BE2C (cell line): Measurements from ENCODE around the gene NDUFA5.

Source experiments
- DNase-seq: peaks from one replicate; pipeline ENCODE4 v3.0.0-alpha.2; 2020
- H3K27me3 ChIP-seq: fragments of 250-450 bp; sonication (Bioruptor Pico); 2 replicates; pipeline ENCODE4 v1.5.1; 2020; ENCODE audit warnings: mild to moderate bottlenecking
- H3K36me3 ChIP-seq: fragments of 250-450 bp; sonication (Bioruptor Pico); 2 replicates; pipeline ENCODE4 v1.5.1; 2020; ENCODE audit warnings: mild to moderate bottlenecking
- H3K4me1 ChIP-seq: fragments of 250-450 bp; sonication (Bioruptor Pico); 2 replicates; pipeline ENCODE4 v1.5.1; 2020
- H3K4me3 ChIP-seq: 2 replicates; pipeline ENCODE4 v1.5.1; 2011; ENCODE audit warnings: low read depth, low read length
- H3K9me3 ChIP-seq: fragments of 250-450 bp; sonication (Bioruptor Pico); 2 replicates; pipeline ENCODE4 v1.5.1; 2020
- TF ChIP-seq, protein P1 (sequence below): IDR thresholded peaks from 2 replicates; pipeline ENCODE4 v1.5.1; 2012; ENCODE audit warnings: mild to moderate bottlenecking, low read depth, low read length

Gene NDUFA5

GRCh38 chr7:123579416-123579815 is 21.8 kb upstream of the NDUFA5 start:
- Histone ChIP-seq H3K27me3 (no peaks in the 10 kb centered on the region), H3K4me3 (no peak overlapping the region), H3K9me3 (no peaks in the 10 kb centered on the region), H3K4me1 (no peaks in the 10 kb centered on the region), H3K36me3 (no peaks in the 10 kb centered on the region)
- DNase-seq = no peak
- TF ChIP-seq, protein P1, sequence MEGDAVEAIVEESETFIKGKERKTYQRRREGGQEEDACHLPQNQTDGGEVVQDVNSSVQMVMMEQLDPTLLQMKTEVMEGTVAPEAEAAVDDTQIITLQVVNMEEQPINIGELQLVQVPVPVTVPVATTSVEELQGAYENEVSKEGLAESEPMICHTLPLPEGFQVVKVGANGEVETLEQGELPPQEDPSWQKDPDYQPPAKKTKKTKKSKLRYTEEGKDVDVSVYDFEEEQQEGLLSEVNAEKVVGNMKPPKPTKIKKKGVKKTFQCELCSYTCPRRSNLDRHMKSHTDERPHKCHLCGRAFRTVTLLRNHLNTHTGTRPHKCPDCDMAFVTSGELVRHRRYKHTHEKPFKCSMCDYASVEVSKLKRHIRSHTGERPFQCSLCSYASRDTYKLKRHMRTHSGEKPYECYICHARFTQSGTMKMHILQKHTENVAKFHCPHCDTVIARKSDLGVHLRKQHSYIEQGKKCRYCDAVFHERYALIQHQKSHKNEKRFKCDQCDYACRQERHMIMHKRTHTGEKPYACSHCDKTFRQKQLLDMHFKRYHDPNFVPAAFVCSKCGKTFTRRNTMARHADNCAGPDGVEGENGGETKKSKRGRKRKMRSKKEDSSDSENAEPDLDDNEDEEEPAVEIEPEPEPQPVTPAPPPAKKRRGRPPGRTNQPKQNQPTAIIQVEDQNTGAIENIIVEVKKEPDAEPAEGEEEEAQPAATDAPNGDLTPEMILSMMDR = no peak

DNA sequence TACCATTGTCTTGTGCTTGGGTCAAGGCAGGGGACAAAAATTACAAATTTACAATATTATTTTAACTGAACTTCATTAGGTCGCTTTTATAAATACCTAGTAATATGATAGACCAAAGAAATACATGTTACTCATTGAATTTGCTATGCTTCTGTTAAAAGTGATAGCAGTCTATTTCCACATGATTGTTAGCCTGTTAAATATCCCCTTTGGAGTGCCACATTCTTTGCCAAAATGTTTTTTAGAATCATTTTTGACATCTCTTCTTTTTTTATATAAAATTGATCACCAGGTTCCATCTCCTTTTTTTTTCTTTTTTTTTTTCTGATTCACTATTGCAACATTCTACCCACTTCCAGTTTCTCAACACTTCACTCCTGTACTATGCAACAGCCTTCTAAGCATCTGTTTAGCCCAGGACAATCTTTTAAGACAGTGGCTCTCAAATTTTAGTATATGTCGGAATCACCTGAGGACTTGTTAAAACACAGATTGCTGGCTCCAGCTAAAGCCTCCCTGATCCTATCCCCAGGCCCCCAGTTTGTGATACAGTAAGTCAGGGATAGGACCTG is 16.4 kb upstream of the NDUFA5 start:
- Histone ChIP-seq H3K4me1 (no peaks in the 10 kb centered on the region), H3K4me3 (no peak overlapping the region), H3K9me3 (no peaks in the 10 kb centered on the region), H3K27me3 (no peaks in the 10 kb centered on the region), H3K36me3 (no peaks in the 10 kb centered on the region)
- TF ChIP-seq, protein P1 = no peak
- no peak for DNase-seq

DNA sequence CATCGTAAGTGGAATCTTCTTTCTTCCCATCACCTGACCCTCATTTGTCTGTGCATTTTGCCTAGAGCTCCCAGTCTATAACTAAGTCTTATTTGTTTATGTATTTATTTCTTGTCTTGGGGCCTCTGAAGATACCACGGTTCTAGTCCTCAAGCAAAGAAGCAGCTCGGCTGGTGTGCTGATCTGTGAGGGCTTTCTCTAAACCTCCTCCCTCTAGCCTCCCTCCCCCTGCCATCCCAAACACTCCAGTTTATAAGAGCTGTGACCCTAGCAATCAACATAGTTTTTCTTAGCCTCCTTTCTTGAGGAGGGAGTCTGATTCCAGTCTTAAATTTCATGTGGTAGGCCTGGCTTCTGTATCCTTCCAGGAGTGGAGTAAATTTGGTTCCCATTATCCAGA is 15.7 kb upstream of the NDUFA5 start:
- no peak for DNase-seq
- H3K36me3 ChIP-seq = no peaks in the 10 kb centered on the region
- H3K4me3 ChIP-seq = no peak overlapping the region
- H3K9me3 ChIP-seq = no peaks in the 10 kb centered on the region
- H3K27me3 ChIP-seq = no peaks in the 10 kb centered on the region
- H3K4me1 ChIP-seq = no peaks in the 10 kb centered on the region
- TF ChIP-seq, protein P1 = no peak

- H3K9me3 ChIP-seq = no peaks in the 10 kb centered on the region
- H3K4me1 ChIP-seq = no peaks in the 10 kb centered on the region
- TF ChIP-seq, protein P1 = no peak
- DNase-seq = no peak
- H3K36me3 ChIP-seq = no peaks in the 10 kb centered on the region
- H3K4me3 ChIP-seq = no peak overlapping the region
- H3K27me3 ChIP-seq = no peaks in the 10 kb centered on the region
These were observed 14.1 kb upstream of the NDUFA5 start for GRCh38 chr7:123571684-123572083.

- TF ChIP-seq, protein P1 = no peak
- no peaks in the 10 kb centered on the region for H3K36me3 ChIP-seq
- H3K4me3 ChIP-seq = no peak overlapping the region
- DNase-seq = no peak
- no peaks in the 10 kb centered on the region for H3K9me3 ChIP-seq
- H3K27me3 ChIP-seq = no peaks in the 10 kb centered on the region
- H3K4me1 ChIP-seq = no peaks in the 10 kb centered on the region
These were observed 13.6 kb upstream of the NDUFA5 start for GRCh38 chr7:123571187-123571586.

DNA sequence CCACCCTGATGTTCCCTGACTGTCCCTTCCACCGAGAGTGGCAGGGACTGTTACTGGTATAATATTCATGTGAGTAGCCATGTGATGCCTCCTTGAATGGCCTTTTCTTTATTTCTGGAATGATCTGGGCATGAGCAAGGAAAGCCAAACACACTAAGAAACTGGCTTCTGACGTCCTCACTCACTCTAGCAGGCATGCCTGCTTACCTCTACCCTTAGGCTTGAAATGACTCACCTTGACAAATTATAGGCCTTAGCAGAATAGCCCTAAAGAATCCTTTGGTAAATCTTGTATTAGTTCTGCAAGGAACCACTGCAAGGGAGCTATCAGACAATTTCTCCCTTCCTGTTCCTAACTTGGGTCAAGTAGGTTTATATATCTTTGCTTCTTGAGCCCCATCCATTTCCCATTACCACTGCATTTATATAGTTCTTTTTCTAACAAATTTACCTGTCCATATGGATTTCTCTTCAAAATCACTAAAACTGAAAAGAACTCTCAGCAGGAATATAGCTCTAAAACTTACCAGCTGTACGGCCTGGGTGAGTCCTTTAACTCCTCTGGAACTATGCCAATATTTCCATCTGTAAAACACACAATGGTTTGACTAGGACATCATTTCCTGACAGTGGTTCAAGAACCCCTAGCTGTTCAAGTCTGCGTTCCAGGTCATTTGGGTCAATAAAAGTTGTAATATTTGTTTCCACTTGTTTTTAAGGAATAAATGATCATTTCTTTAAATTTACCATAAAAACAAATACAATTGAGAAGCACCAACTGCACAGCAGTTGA is 13.0 kb upstream of the NDUFA5 start:
- Histone ChIP-seq H3K4me1 (no peaks in the 10 kb centered on the region), H3K9me3 (no peaks in the 10 kb centered on the region), H3K4me3 (no peak overlapping the region), H3K36me3 (no peaks in the 10 kb centered on the region), H3K27me3 (no peaks in the 10 kb centered on the region)
- TF ChIP-seq, protein P1 = no peak
- no peak for DNase-seq
